GM23338 (cell line): ENCODE data around the gene PAF1. TPM values are rescaled to one million over a fixed set of nuclear protein-coding genes. Genes with fewer than 3 reads are reported as not detected.

ENCODE experiments used
- ATAC-seq: fragments of 200-7000 bp; cut with Tn5 transposase; 3 replicates; pipeline ENCODE4 v1.9.1; 2020
- DNase-seq: peaks from one replicate; pipeline ENCODE4 v3.0.0-alpha.2; 2015; ENCODE audit warnings: low spot score
- H2AFZ ChIP-seq: fragments of 200-600 bp; sonication (generic); 2 replicates; pipeline ENCODE4 v1.8.0; 2016; ENCODE audit warnings: antibody characterized with exemption, mild to moderate bottlenecking, moderate library complexity
- H3F3A ChIP-seq: fragments of 200-600 bp; sonication (generic); replicated peaks from 2 replicates; pipeline ENCODE4 v1.8.0; 2017; ENCODE audit warnings: antibody characterized with exemption, mixed run types, low read depth
- H3K27ac ChIP-seq: fragments of 200-600 bp; sonication (generic); 2 replicates; pipeline ENCODE4 v1.6.1; 2016; ENCODE audit warnings: low read depth
- H3K27me3 ChIP-seq: fragments of 200-600 bp; sonication (generic); 2 replicates; pipeline ENCODE4 v1.8.0; 2016; ENCODE audit warnings: mild to moderate bottlenecking, mixed run types, moderate library complexity; ENCODE audit not compliant: insufficient read depth
- H3K36me3 ChIP-seq: fragments of 200-600 bp; sonication (generic); 2 replicates; pipeline ENCODE4 v1.8.0; 2016; ENCODE audit warnings: mild to moderate bottlenecking; ENCODE audit not compliant: insufficient read depth
- H3K4me1 ChIP-seq: fragments of 200-600 bp; sonication (generic); 2 replicates; pipeline ENCODE4 v1.8.0; 2016; ENCODE audit warnings: mild to moderate bottlenecking, moderate library complexity; ENCODE audit not compliant: insufficient read depth
- H3K4me2 ChIP-seq: fragments of 200-600 bp; sonication (generic); 2 replicates; pipeline ENCODE4 v1.7.1; 2017; ENCODE audit warnings: mixed run types
- H3K4me3 ChIP-seq: fragments of 200-600 bp; sonication (generic); 2 replicates; pipeline ENCODE4 v1.6.1; 2016; ENCODE audit warnings: mixed run types
- H3K79me2 ChIP-seq: fragments of 200-600 bp; sonication (generic); replicated peaks from 2 replicates; pipeline ENCODE4 v1.8.0; 2017; ENCODE audit warnings: mild to moderate bottlenecking; ENCODE audit not compliant: insufficient read depth
- H3K9me2 ChIP-seq: fragments of 200-600 bp; sonication (generic); 2 replicates; pipeline ENCODE4 v1.8.0; 2017; ENCODE audit not compliant: insufficient read depth
- H4K20me1 ChIP-seq: fragments of 200-600 bp; sonication (generic); replicated peaks from 2 replicates; pipeline ENCODE4 v1.8.0; 2017; ENCODE audit warnings: mild to moderate bottlenecking; ENCODE audit not compliant: insufficient read depth
- H3K27ac Mint-ChIP-seq: 2 replicates; pipeline ENCODE4 v1.8.0; 2020; ENCODE audit warnings: inconsistent platforms, mild to moderate bottlenecking, moderate library complexity, mixed read lengths
- H3K27me3 Mint-ChIP-seq: 3 replicates; pipeline ENCODE4 v1.8.0; 2022; ENCODE audit warnings: low read depth, mild to moderate bottlenecking, moderate library complexity, mixed read lengths, inconsistent platforms; ENCODE audit not compliant: insufficient read depth, poor library complexity
- H3K36me3 Mint-ChIP-seq: 3 replicates; pipeline ENCODE4 v1.8.0; 2021; ENCODE audit warnings: low read depth, mild to moderate bottlenecking, inconsistent platforms, moderate library complexity, mixed read lengths
- H3K4me1 Mint-ChIP-seq: 3 replicates; pipeline ENCODE4 v1.8.0; 2020; ENCODE audit warnings: mild to moderate bottlenecking, inconsistent platforms, mixed read lengths
- H3K4me3 Mint-ChIP-seq: 3 replicates; pipeline ENCODE4 v1.8.0; 2021; ENCODE audit warnings: moderate library complexity, mild to moderate bottlenecking, inconsistent platforms, mixed read lengths
- H3K9me3 Mint-ChIP-seq: 3 replicates; pipeline ENCODE4 v1.8.0; 2020; ENCODE audit warnings: moderate library complexity, mild to moderate bottlenecking, inconsistent platforms, mixed read lengths
- CREB1 ChIP-seq: fragments of 250-450 bp; sonication (Bioruptor Pico); IDR thresholded peaks from 2 replicates; pipeline ENCODE4 v1.5.0; 2020; ENCODE audit warnings: low read depth, mild to moderate bottlenecking, moderate library complexity
- CTCF ChIP-seq, 2 experiments: fragments of 200-600 bp in 1 of 2; sonication (generic) in 1 of 2; conservative IDR thresholded peaks; 2 replicates each; pipeline versions ENCODE4 v1.5.1 to v1.6.1; 2016 to 2017; ENCODE audit warnings: antibody characterized with exemption in 2 of 2, low read depth in 2 of 2, mild to moderate bottlenecking in 2 of 2, moderate library complexity in 1 of 2
- EZH2 ChIP-seq: fragments of 200-600 bp; sonication (generic); IDR thresholded peaks from one replicate; pipeline ENCODE4 v1.8.0; 2017; ENCODE audit warnings: antibody characterized with exemption, mild to moderate bottlenecking, low read depth; ENCODE audit not compliant: unreplicated experiment
- EZH2phosphoT487 ChIP-seq: fragments of 200-600 bp; sonication (generic); IDR thresholded peaks from one replicate; pipeline ENCODE4 v1.8.1; 2018; ENCODE audit warnings: antibody characterized with exemption; ENCODE audit not compliant: unreplicated experiment
- JUNB ChIP-seq: IDR thresholded peaks from one replicate; pipeline ENCODE4 v1.6.1; 2016; ENCODE audit warnings: antibody characterized with exemption; ENCODE audit not compliant: unreplicated experiment
- NANOG ChIP-seq: IDR thresholded peaks from 2 replicates; pipeline ENCODE4 v1.6.1; 2016; ENCODE audit warnings: antibody characterized with exemption, borderline replicate concordance
- STAT1 ChIP-seq: IDR thresholded peaks from one replicate; pipeline ENCODE4 v1.6.1; 2016; ENCODE audit warnings: antibody characterized with exemption; ENCODE audit not compliant: unreplicated experiment
- ZNF114 ChIP-seq: fragments of 250-450 bp; sonication (Bioruptor Pico); IDR thresholded peaks from 2 replicates; pipeline ENCODE4 v1.5.0; 2020; ENCODE audit warnings: mild to moderate bottlenecking, moderate library complexity
- ZNF331 ChIP-seq: fragments of 250-450 bp; sonication (Bioruptor Pico); IDR thresholded peaks from 2 replicates; pipeline ENCODE4 v1.5.0; 2020; ENCODE audit warnings: low read depth, mild to moderate bottlenecking, moderate library complexity
- polyA plus RNA-seq: library from polyadenylated mRNA; unstranded; fragments of >200 nt; fragmentation: Nextera tagmentation; extraction: Ambion mirVana; gene quantifications from 2 replicates; pipeline ENCODE4 v1.2.1, GENCODE V29; 2016
- total RNA-seq: library from RNA; depleted of rRNA; stranded (reverse); fragments of >200 nt; shearing (Covaris generic); gene quantifications from 2 replicates; pipeline ENCODE4 v1.2.3, GENCODE V29; 2014

PAF1 gene
- total and polyA plus RNA-seq, 2 experiments from 2014 or later = 22.1 to 47.3 TPM

- H3K36me3 Mint-ChIP-seq = peaks cover 65% of the 10 kb centered on the region
- Histone ChIP-seq H3K27ac (no peak overlapping the region), H2AFZ (no peak overlapping the region), H3K4me1 (no peaks in the 10 kb centered on the region), H3K4me3 (no peak overlapping the region), H3K4me2 (no peak overlapping the region), H4K20me1 (peaks cover 10% of the 10 kb centered on the region), H3K36me3 (peaks cover 14% of the 10 kb centered on the region), H3K9me2 (no peaks in the 10 kb centered on the region), H3F3A (0 out of 2 replicates have a peak, but pooled peaks cover 5% of the 10 kb centered on the region), H3K27me3 (no peaks in the 10 kb centered on the region), H3K79me2 (no peaks in the 10 kb centered on the region)
- no peak overlapping the region for H3K27ac Mint-ChIP-seq
- ATAC-seq (no peak), DNase-seq (no peak)
- H3K4me3 Mint-ChIP-seq = no peak overlapping the region
- peaks cover 2% of the 10 kb centered on the region for H3K27me3 Mint-ChIP-seq
- TF ChIP-seq EZH2phosphoT487 = no peak
- no peaks in the 10 kb centered on the region for H3K4me1 Mint-ChIP-seq
- H3K9me3 Mint-ChIP-seq = no peaks in the 10 kb centered on the region; the same call in 2 of the 3 replicates
These were observed 18.0 kb downstream of the PAF1 start for GRCh38 chr19:39372941-39373340.

- Histone ChIP-seq H3K36me3 (peaks cover 10% of the 10 kb centered on the region; the same call in 1 of the 2 replicates), H3K79me2 (no peaks in the 10 kb centered on the region)
These were observed 18.7 kb downstream of the PAF1 start for GRCh38 chr19:39372047-39372802.

More at GRCh38 chr19:39372047-39372802, 18.7 kb downstream of the PAF1 start:
- 0 out of 2 replicates have a peak, but pooled peaks cover 5% of the 10 kb centered on the region for H3F3A ChIP-seq
- no peaks in the 10 kb centered on the region for H3K4me1 ChIP-seq
- no peak for ATAC-seq
- no peak overlapping the region for H3K4me3 Mint-ChIP-seq
- peaks cover 61% of the 10 kb centered on the region for H3K36me3 Mint-ChIP-seq
- H3K4me2 ChIP-seq = no peak overlapping the region
- H3K27me3 ChIP-seq = no peaks in the 10 kb centered on the region
- no peaks in the 10 kb centered on the region; the same call in 2 of the 3 replicates for H3K9me3 Mint-ChIP-seq
- no peak overlapping the region for H2AFZ ChIP-seq
- no peak overlapping the region for H3K4me3 ChIP-seq
- H3K4me1 Mint-ChIP-seq = no peaks in the 10 kb centered on the region
- H3K27me3 Mint-ChIP-seq = no peaks in the 10 kb centered on the region
- H4K20me1 ChIP-seq = peaks cover 10% of the 10 kb centered on the region; the same call in 1 of the 2 replicates
- no peak overlapping the region for H3K27ac ChIP-seq
- DNase-seq = no peak
- H3K27ac Mint-ChIP-seq = no peak overlapping the region
- H3K9me2 ChIP-seq = no peaks in the 10 kb centered on the region
- no peak for TF ChIP-seq ZNF331 (CRISPR knock-in tag)
- TF ChIP-seq JUNB = no peak
- TF ChIP-seq NANOG = no peak
- no peak for TF ChIP-seq ZNF114 (CRISPR knock-in tag)
- TF ChIP-seq STAT1 = no peak
- TF ChIP-seq CREB1 (CRISPR knock-in tag) = no peak
- no peak for TF ChIP-seq CTCF (conservative IDR thresholded peaks at IDR 0.05; ENCODE audit: low read depth in 2 of 2)
- TF ChIP-seq EZH2 = no peak
